Epithelial cell of prostate (primary cell): ENCODE results near the gene JOSD1.

ENCODE experiments used
- DNase-seq: peaks from one replicate; pipeline ENCODE4 v3.0.0-alpha.2; 2011; ENCODE audit warnings: low read depth, low spot score
- H3K27ac ChIP-seq: fragments of 450-650 bp; 2 replicates; pipeline ENCODE4 v1.5.1; 2017; ENCODE audit warnings: mild to moderate bottlenecking

JOSD1 gene

DNA sequence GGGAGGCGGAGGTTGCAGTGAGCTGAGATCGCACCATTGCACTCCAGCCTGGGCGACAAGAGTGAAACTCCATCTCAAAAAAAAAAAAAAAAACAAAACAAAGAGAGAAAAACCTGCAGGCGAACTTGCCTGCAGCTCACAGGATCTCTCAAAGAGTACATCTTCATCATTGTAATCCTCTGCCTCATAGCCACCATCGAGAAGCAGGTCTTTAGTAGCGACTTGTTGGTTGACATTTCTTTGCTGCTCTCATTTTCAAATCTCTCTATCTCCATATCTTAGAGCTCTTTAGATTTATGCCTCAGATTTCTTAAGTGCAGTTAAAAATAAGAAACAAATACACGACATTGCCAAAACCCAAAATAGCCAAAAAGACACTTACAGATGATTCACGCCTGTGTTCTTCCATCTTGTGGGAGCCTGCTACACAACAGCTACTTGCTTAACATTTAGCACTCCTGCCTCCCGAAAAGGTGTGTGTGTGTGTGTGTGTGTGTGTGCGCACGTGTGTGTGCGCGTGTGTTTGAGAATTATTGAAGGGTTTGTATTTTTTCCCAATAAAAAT is 59.2 kb downstream of the JOSD1 start:
- DNase-seq, result no peak
- H3K27ac ChIP-seq, result no peak overlapping the region

DNA sequence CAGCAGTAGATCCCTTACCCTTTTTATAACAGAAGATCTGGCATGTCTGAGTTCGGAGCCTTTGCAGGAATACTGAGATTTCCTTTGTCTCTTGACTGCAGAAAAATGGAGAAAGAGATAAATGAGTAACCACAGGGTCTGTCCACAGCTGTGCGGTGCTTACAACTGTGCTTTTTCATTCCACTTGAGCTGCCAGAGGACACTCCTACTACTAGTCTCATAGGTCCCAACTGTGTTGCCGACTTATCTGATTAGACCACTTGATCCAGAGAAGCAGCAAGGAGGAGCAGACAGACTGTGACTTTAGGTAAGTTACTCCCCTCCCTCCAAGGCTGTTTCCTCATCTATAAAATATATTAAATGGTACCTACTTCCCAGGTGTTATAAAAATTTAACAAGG is 62.0 kb downstream of the JOSD1 start:
- DNase-seq, result no peak
- no peak overlapping the region for H3K27ac ChIP-seq

DNA sequence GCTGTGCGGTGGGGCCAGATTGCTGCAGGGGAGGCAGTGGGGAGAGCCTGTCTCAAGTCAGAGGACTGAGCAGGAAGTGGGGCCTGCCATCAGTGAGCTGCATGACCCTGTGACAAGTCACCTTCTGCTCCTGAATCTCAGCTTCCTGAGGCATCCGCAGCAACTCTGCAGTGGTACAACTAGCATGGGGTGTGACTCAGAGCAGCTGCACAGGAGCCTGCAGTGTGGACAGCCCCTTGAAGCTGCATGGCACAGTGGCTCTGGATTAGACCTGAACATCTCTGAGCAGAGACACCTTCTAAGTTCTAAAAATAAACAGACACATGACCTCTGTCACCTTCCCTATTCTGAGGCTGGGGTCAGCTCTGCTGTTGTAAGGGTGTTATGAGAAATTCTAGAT is 62.5 kb downstream of the JOSD1 start:
- DNase-seq, result no peak
- H3K27ac ChIP-seq, result no peak overlapping the region
